Left ventricle myocardium inferior (tissue), 1 donor: ENCODE data around the gene TM7SF3. TPM values are rescaled to one million over a fixed set of nuclear protein-coding genes. Genes with fewer than 3 reads are reported as not detected.

ENCODE experiments used
- DNase-seq: peaks from one replicate; pipeline ENCODE4 v3.0.0-alpha.2; 2020
- H3K27ac ChIP-seq: fragments of 200-600 bp; replicated peaks from 2 replicates; pipeline ENCODE4 v1.8.0; 2021
- H3K27me3 ChIP-seq: fragments of 200-600 bp; 2 replicates; pipeline ENCODE4 v1.8.0; 2021; ENCODE audit warnings: low read depth
- H3K36me3 ChIP-seq: fragments of 200-600 bp; 2 replicates; pipeline ENCODE4 v1.8.0; 2021
- H3K4me1 ChIP-seq: fragments of 200-600 bp; 2 replicates; pipeline ENCODE4 v1.8.0; 2021
- H3K4me3 ChIP-seq: fragments of 200-600 bp; 2 replicates; pipeline ENCODE4 v1.8.0; 2021; ENCODE audit warnings: mild to moderate bottlenecking, moderate library complexity
- H3K9me3 ChIP-seq: fragments of 200-600 bp; replicated peaks from 2 replicates; pipeline ENCODE4 v1.8.0; 2021
- CTCF ChIP-seq: fragments of 200-600 bp; IDR thresholded peaks from 2 replicates; pipeline ENCODE4 v1.8.0; 2021; ENCODE audit warnings: antibody characterized with exemption, mild to moderate bottlenecking, borderline replicate concordance
- intact Hi-C: fragments of 100-400 bp; cut with micrococcal nuclease; formaldehyde crosslinking; loops from one replicate; pipeline ENCODE4 v1.11.0; 2022
- total RNA-seq: library from RNA; stranded (reverse); fragmentation: NEBNext Ultra II Directional; extraction: Animal tissue kit (Norgen Biotek cat#: 25700); gene quantifications from one replicate; pipeline ENCODE4 v1.2.1, GENCODE V29; 2021
- donor health status: DM: no; HTN: yes; CAD: no; lungs with severe emphysema.

The TM7SF3 gene
- total RNA-seq, 1 donor from 2014 or later: 23.2 TPM

- H3K27me3 ChIP-seq: no peaks in the 10 kb centered on the region
- DNase-seq: no peak
- no peak for TF ChIP-seq CTCF
- intact Hi-C loops: no loop called here
- H3K4me3 ChIP-seq: peak overlapping the region; percentile 93
- H3K9me3 ChIP-seq: peaks cover 10% of the 10 kb centered on the region
- H3K4me1 ChIP-seq: peaks cover 80% of the 10 kb centered on the region
- H3K27ac ChIP-seq: peak overlapping the region; percentile 98
- H3K36me3 ChIP-seq: no peaks in the 10 kb centered on the region
Observed at GRCh38 chr12:26939953-26940352, 74.2 kb downstream of the TM7SF3 start.

GRCh38 chr12:26939192-26939832, 74.9 kb downstream of the TM7SF3 start:
- no peaks in the 10 kb centered on the region for H3K36me3 ChIP-seq
- DNase-seq: no peak
- peak overlapping the region; percentile 98 for H3K27ac ChIP-seq
- no peaks in the 10 kb centered on the region for H3K27me3 ChIP-seq
- TF ChIP-seq CTCF: no peak
- H3K9me3 ChIP-seq: peaks cover 4% of the 10 kb centered on the region
- H3K4me3 ChIP-seq: peak overlapping the region; percentile 93
- intact Hi-C loops: no loop called here
- H3K4me1 ChIP-seq: peaks cover 87% of the 10 kb centered on the region

- Histone ChIP-seq H3K4me1 (peaks cover 90% of the 10 kb centered on the region), H3K27me3 (no peaks in the 10 kb centered on the region), H3K4me3 (peak overlapping the region; percentile 93), H3K36me3 (peaks cover 4% of the 10 kb centered on the region), H3K9me3 (no peaks in the 10 kb centered on the region), H3K27ac (peak overlapping the region; percentile 98)
- TF ChIP-seq CTCF: no peak
- no peak for DNase-seq
- intact Hi-C loops: no loop called here
Observed at GRCh38 chr12:26938701-26939062, 75.5 kb downstream of the TM7SF3 start.

GRCh38 chr12:26937863-26938700, 76.1 kb downstream of the TM7SF3 start, which contains the start of the genes FGFR1OP2 and INTS13:
TSS of gene FGFR1OP2 (plus strand) at chr12:26938470. CDS start at chr12:26954159, 15,689 bp downstream.
TSS of gene INTS13 (minus strand) at chr12:26937981. CDS start at chr12:26936803, 1,178 bp downstream.
- DNase-seq: peak; percentile 99
- no peaks in the 10 kb centered on the region for H3K27me3 ChIP-seq
- peaks cover 4% of the 10 kb centered on the region for H3K36me3 ChIP-seq
- TF ChIP-seq CTCF: no peak
- peak within 1 kb of the TSS; percentile 93 for H3K4me3 ChIP-seq
- peak within 1 kb of the TSS; percentile 98 for H3K27ac ChIP-seq
- peaks cover 86% of the 10 kb centered on the region for H3K4me1 ChIP-seq
- intact Hi-C loops: no loop called here
- H3K9me3 ChIP-seq: no peaks in the 10 kb centered on the region

- no peaks in the 10 kb centered on the region for H3K9me3 ChIP-seq
- H3K27ac ChIP-seq: peak overlapping the region; percentile 98
- peak overlapping the region; percentile 93 for H3K4me3 ChIP-seq
- no peak for TF ChIP-seq CTCF
- intact Hi-C loops: no loop called here
- H3K4me1 ChIP-seq: peaks cover 79% of the 10 kb centered on the region
- H3K36me3 ChIP-seq: peaks cover 4% of the 10 kb centered on the region
- H3K27me3 ChIP-seq: no peaks in the 10 kb centered on the region
- no peak for DNase-seq
Observed at GRCh38 chr12:26937443-26937862, 76.7 kb downstream of the TM7SF3 start.
